Dedifferentiated amniotic fluid mesenchymal stem cell (primary cell): ENCODE data around the gene UBAP2L.

Source experiments
- DNase-seq: peaks from one replicate; pipeline ENCODE4 v3.0.0-alpha.2; 2016; ENCODE audit errors: extremely low spot score

Gene UBAP2L, protein sequence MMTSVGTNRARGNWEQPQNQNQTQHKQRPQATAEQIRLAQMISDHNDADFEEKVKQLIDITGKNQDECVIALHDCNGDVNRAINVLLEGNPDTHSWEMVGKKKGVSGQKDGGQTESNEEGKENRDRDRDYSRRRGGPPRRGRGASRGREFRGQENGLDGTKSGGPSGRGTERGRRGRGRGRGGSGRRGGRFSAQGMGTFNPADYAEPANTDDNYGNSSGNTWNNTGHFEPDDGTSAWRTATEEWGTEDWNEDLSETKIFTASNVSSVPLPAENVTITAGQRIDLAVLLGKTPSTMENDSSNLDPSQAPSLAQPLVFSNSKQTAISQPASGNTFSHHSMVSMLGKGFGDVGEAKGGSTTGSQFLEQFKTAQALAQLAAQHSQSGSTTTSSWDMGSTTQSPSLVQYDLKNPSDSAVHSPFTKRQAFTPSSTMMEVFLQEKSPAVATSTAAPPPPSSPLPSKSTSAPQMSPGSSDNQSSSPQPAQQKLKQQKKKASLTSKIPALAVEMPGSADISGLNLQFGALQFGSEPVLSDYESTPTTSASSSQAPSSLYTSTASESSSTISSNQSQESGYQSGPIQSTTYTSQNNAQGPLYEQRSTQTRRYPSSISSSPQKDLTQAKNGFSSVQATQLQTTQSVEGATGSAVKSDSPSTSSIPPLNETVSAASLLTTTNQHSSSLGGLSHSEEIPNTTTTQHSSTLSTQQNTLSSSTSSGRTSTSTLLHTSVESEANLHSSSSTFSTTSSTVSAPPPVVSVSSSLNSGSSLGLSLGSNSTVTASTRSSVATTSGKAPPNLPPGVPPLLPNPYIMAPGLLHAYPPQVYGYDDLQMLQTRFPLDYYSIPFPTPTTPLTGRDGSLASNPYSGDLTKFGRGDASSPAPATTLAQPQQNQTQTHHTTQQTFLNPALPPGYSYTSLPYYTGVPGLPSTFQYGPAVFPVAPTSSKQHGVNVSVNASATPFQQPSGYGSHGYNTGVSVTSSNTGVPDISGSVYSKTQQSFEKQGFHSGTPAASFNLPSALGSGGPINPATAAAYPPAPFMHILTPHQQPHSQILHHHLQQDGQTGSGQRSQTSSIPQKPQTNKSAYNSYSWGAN

GRCh38 chr1:154220071-154220969 lies at the start of gene UBAP2L:
TSS of gene UBAP2L (plus strand) at chr1:154220955. CDS start at chr1:154225124, 4,169 bp downstream.
- peak; percentile 98 for DNase-seq

GRCh38 chr1:154171223-154171583 lies 49.6 kb upstream of the UBAP2L start:
- no peak for DNase-seq

GRCh38 chr1:154171880-154172279 lies 48.9 kb upstream of the UBAP2L start:
- DNase-seq, result no peak

DNA sequence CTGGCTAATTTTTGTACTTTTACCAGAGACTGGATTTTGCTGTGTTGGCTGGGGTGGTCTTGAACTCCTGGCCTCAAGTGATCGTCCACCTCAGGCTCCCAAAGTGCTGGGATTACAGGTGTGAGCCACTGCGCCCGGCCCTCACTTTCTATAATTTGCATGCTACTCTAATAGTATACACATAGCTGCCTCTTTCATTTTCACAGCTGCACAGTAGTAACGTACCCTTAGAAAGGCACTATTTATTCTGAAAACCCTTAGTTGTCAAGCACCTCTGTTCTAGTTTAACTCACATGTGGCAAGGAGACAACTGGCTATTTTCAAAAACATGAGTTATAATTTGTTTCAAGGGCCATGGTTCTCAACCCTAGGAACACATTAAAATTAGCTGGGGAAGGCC lies 46.1 kb upstream of the UBAP2L start:
- DNase-seq, result no peak

DNA sequence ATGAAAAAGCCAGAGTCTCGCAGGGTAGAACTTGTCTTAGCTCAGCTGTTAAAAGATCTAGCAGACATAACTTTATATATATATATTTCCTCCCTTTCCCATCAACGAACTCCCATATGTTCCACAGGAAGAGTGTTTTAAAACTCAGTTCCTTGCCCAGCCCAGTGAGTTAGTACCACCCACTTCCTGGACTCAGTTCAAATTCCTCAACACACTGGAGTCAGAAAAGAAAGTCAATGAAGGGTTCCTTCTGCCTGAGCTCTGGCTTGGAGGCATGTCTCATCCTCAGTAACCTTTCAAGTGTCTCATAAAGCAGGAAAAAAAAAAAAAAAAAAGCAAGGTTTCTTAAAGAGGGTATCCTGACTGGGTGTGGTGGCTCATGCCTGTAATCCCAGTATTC lies 44.4 kb upstream of the UBAP2L start:
- peak; percentile 79 for DNase-seq

- DNase-seq, result no peak
Measured at GRCh38 chr1:154178013-154178412, 42.7 kb upstream of the UBAP2L start.

- no peak for DNase-seq
Measured at GRCh38 chr1:154178911-154179811, 41.6 kb upstream of the UBAP2L start.

GRCh38 chr1:154179946-154180687 lies 40.6 kb upstream of the UBAP2L start:
- no peak for DNase-seq

DNA sequence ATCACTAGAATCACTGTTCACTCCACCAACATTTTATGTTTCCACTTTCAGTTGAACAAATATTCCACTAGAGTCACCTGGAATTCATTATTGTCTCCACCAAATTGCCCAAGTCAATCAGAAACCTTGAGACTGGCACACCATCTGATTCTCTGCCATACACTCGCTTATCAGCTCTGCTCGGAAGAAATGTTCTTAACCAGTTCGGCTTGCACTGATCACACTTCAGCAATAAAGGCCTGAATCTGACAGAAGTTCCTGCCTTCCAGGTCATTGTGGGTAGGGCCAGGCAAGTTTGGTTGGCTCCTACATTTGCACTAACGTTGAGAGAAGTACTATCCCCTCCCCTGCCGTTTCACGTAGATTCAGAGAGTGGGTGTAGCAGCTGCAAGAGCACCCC lies 38.8 kb upstream of the UBAP2L start:
- DNase-seq, result no peak

- DNase-seq, result peak; percentile 49
Measured at GRCh38 chr1:154182344-154183045, 38.3 kb upstream of the UBAP2L start.

DNA sequence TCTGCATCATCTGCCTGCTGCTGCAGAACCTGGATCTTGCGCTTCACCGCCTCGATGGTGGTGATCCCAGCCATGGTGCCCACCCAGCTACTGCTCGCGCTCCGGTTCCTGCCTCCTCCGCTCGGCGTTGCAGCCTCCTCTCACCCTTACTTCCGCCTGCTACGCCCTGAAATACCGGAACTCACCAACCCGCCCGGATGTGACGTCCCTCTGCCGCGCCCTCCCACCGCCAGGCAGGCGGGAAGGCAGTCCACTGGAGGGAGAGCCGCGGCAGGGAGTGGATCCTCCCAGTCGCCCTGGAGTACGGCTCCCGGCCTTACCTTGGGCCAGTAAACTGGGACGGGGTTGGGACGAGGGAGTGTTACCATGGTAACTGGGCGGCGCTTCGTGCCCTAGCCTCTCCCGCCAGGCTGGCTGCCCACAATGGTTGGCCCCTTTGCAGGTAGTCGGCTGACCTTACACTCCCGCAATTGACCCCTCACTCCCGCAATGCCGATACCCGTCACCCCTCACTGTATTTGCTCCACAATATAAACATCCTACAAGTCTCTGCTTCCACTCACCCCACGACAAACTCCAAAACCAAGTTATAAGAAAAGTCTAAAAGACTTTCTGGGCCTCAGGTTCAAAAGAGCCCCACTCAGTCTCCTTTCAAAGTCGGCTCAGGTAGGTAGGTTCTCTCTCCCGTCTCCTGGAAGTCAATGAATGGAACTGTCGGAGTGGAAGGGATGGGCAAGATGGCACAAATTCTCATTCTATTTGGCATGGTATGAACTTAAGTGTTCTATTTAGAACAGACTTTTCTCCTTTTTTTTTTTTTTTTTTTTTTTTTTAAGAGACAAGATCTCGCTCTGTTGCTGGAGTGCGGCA lies 37.5 kb upstream of the UBAP2L start:
- DNase-seq, result peak; percentile 93

- no peak for DNase-seq
Measured at GRCh38 chr1:154186177-154186576, 34.6 kb upstream of the UBAP2L start.

- no peak for DNase-seq
Measured at GRCh38 chr1:154186852-154187501, 33.8 kb upstream of the UBAP2L start.

- no peak for DNase-seq
Measured at GRCh38 chr1:154190550-154190949, 30.2 kb upstream of the UBAP2L start.

DNA sequence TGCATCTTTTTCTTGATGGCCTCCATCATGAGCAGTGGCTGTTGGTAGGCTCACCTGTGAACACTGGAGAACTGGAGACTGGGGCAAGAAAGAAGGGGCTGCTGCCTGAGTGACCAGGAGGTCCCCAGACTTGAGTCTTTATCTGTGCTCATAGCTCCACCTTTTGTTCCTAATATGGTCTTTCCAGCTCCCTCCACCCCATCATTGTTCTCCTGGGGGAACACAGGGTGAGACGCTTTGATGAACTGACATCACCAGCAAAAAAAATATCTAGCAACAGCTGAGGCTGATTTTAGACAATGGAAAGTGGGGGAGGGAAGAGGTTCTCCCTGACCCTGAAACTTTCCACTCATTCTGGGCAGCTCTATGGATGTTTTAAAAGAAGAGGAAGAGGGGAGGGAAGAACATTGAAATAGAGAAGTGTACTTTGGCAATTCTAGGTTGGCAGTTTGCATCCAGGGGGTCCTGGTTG lies 28.7 kb upstream of the UBAP2L start, which contains the start of gene TPM3:
TPM3 (minus strand) TSS at position 111 of the 472 bp plus-strand sequence; CDS start at position 29, 82 bp downstream.
- DNase-seq, result no peak

GRCh38 chr1:154192476-154192875 lies 28.3 kb upstream of the UBAP2L start:
- DNase-seq, result no peak

GRCh38 chr1:154193821-154194220 lies 26.9 kb upstream of the UBAP2L start:
- DNase-seq, result no peak
